Measurements from ENCODE around the gene ASCC3.

The ASCC3 gene

DNA sequence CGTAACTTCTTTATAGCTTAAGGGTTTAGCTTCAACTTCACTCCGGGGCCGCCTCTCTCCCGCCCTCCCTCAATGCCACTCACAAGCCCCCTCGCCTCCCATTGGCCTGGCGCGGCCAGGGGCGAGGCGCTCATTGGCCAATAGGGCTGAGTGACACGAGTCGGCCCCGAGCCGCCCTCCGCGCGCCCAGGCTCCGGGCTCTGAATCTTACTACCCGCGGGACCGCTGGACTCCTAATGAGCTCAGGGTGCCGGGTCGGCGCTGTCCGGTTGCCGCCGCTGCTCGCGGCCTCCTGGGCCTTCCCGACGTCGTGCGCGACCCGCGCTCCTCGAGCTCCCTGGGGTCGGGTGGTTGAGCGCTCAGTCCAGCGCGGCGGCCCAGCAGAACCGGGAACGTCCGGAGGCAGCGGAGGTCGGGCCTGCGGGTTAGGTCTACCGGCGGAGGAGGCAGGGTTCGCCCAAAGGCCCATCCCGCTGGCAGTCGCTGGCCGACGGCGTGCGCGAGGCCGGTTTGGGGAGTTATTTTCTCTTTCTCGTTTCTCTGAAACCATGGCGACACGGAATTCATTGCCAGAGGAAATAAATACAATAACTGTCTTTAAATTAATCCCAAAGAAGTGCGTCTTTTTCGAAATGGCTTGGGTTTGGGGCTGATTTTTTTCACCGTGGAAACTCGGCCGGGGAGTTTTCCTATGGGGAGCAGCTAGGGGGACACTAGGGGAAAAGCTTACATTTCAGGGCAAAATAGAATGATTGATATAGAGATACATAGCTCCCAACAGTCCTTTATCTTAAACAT, 416.0 kb downstream of the ASCC3 start, which contains the start of gene SIM1:
TSS of gene SIM1 (minus strand) at position 19 of the 798 bp plus-strand sequence. CDS start 1,453 bp downstream, outside the sequence.
- H3K4me3 ChIP-seq (ENCODE audit: control insufficient read depth in 1 of 7, extremely low read depth in 1 of 7, insufficient read depth in 4 of 7, low read depth in 2 of 7, low read length in 6 of 7): peak within 1 kb of the TSS in 3 of 7 experiments; percentile 36 to 46 (median 46)
- H3K27me3 ChIP-seq (replicated peaks in 2 of 5; ENCODE audit: control insufficient read depth in 4 of 5, insufficient read depth in 5 of 5, low read length in 4 of 5): peaks cover 33 to 100% (median 66%) of the 10 kb centered on the region in 5 experiments
- 4% methylated on average over 60 of the region's 66 CpGs for WGBS (ENCODE audit: insufficient coverage)
- H3K27ac ChIP-seq (ENCODE audit: insufficient read depth in 1 of 2, low read depth in 1 of 2, low read length in 2 of 2, poor library complexity in 1 of 2, severe bottlenecking in 2 of 2): no peak within 1 kb of the TSS
- H3K36me3 ChIP-seq (ENCODE audit: control insufficient read depth in 4 of 4, insufficient read depth in 4 of 4, low read length in 3 of 4): no peaks in the 10 kb centered on the region
- POLR2A ChIA-PET: interaction anchor here (0.9 kb wide), 1 partner anchor 14 kb away, joined by 3 read pairs; no protein-coding TSS in a partner anchor
- CTCF ChIA-PET: interaction anchor here (0.8 to 2.0 kb wide), 3 partner anchors 10 to 19 kb away, joined by 3 to 14 read pairs (median 3); no protein-coding TSS in a partner anchor
- peaks cover 0 to 9% (median 3%) of the 10 kb centered on the region in 5 experiments for H3K9me3 ChIP-seq (ENCODE audit: control extremely low read depth in 1 of 5, control insufficient read depth in 4 of 5, insufficient read depth in 2 of 5, low read depth in 1 of 5, low read length in 4 of 5)
- peaks cover 0 to 11% (median 5%) of the 10 kb centered on the region in 4 experiments for H3K4me1 ChIP-seq (ENCODE audit: control extremely low read depth in 1 of 4, control insufficient read depth in 4 of 4, insufficient read depth in 4 of 4, low read length in 3 of 4)
- DNase-seq: peak in 2 of 3 donors; percentile 60 to 62

DNA sequence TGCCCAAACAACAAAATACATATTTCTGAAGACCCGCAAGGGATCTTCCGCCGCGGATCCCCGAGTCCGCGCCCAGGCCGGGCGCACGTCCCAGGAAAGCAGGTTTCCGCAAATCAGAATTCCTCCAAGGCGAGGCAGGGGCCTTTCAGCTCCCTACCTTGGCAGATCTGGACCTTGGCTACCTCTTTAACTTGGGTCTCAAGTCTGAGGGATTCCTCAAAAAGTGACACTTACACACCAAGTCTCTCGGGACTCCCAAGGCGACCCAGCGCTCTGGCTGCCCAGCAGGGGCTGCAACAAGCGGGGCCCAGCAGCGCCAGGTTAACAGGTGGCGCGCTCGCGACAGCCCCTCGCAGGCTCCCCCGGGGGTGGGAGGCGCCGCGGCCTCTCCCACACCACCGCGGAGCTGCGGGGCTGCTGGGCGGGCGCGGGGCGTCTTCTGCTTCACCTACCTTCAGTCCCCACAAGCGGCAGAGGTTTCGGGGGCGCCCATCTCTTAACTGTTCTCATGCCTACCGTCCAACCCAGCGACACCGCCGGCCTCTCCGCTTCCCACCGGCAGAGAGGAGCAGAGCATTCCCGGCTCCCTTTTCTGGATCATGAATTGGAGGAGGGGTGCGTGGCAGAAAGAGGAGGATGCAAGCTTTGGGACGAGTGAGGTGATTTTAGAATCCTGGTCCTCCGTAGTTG, 416.8 kb downstream of the ASCC3 start:
- CTCF ChIA-PET: interaction anchor here (0.8 to 2.0 kb wide), 3 partner anchors 9 to 18 kb away, joined by 3 to 14 read pairs (median 3); no protein-coding TSS in a partner anchor
- POLR2A ChIA-PET: interaction anchor here (0.6 kb wide), 1 partner anchor 350 kb away, joined by 3 read pairs; no protein-coding TSS in a partner anchor
- H3K27me3 ChIP-seq (replicated peaks in 2 of 5; ENCODE audit: control insufficient read depth in 4 of 5, insufficient read depth in 5 of 5, low read length in 4 of 5): peaks cover 35 to 100% (median 59%) of the 10 kb centered on the region in 5 experiments

DNA sequence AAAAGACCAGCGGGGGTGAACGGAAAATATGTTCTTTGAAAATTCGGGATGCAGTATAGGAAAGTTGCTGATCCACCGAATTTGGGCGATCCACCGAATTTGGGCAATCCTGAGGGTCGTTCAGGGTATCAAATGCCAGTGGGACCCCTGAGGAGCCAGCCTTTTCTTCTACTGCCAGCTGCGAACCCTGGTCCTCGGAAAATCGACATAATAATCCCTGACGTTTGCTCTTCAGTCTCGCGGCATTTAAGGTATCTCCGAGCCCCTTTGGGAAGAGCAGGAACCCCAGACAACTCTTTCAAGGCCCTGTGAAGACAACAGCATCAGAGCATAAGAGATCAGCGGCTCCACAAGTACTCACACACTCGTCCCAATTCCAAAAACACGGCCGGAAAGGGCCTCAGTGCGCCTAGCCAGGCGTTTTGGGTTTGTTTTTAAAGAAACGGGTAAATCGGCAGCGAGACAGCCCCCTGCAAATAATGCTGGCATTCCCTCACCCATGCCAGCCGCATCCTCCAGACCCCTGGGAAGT, 417.4 kb downstream of the ASCC3 start:
- CTCF ChIA-PET: interaction anchor here (1.0 kb wide), 2 partner anchors 16 to 20 kb away, joined by 3 read pairs; no protein-coding TSS in a partner anchor
- POLR2A ChIA-PET: no interaction called here

More for the DNA sequence above, 416.8 kb downstream of the ASCC3 start:
- WGBS (ENCODE audit: insufficient coverage): 11% methylated on average over 39 of the region's 46 CpGs
- H3K27ac ChIP-seq (ENCODE audit: insufficient read depth in 1 of 2, low read depth in 1 of 2, low read length in 2 of 2, poor library complexity in 1 of 2, severe bottlenecking in 2 of 2): no peak overlapping the region
- H3K4me1 ChIP-seq (ENCODE audit: control extremely low read depth in 1 of 4, control insufficient read depth in 4 of 4, insufficient read depth in 4 of 4, low read length in 3 of 4): peaks cover 0 to 11% (median 5%) of the 10 kb centered on the region in 4 experiments
- no peak overlapping the region for H3K4me3 ChIP-seq (ENCODE audit: control insufficient read depth in 1 of 7, extremely low read depth in 1 of 7, insufficient read depth in 4 of 7, low read depth in 2 of 7, low read length in 6 of 7)
- H3K36me3 ChIP-seq (ENCODE audit: control insufficient read depth in 4 of 4, insufficient read depth in 4 of 4, low read length in 3 of 4): no peaks in the 10 kb centered on the region
- DNase-seq: peak in 2 of 3 donors; percentile 22 to 26
- H3K9me3 ChIP-seq (ENCODE audit: control extremely low read depth in 1 of 5, control insufficient read depth in 4 of 5, insufficient read depth in 2 of 5, low read depth in 1 of 5, low read length in 4 of 5): peaks cover 0 to 9% (median 3%) of the 10 kb centered on the region in 5 experiments

DNA sequence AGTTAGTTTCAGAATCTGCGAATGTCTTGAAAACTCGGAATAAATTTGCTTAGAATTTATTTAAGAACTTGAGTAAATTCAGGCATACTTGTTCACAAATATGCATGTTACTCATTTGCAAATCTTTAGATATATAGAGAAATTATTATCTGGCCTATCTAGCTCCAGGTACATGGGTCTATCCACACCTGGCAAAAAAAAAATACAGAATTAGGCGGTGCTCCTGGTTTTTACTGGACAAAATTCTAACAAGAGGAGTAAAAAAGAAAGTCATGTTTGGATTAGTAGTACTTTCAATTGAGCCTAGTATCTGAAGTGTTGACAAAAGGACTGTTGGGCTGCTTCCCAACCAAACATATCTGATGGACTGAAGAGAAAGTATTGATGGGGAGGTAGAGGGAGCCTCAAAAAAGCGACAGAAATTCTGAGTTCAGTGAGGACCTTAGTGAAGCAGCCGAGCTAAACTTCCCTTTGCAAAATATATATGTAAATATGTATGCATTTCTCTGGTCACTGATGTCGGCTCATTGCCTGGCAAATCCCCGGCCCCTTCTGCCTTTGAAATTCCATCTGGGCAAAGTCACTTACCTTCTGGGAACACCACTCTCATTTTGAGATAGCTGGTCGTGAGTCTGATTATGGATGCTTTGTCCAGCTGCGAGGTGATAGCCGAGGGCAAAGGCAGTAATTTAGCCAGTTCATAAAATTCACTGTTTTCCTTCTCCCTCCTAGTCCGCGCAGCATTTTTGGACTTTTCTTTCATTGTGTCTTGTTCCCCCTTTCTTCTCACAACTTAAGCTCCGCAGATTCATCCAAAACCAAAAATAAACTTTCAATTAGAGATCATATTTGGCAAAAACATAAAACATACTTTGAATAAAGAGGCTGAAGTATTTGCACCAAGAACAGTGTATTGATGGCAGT, 418.2 kb downstream of the ASCC3 start:
- POLR2A ChIA-PET: no interaction called here
- peaks cover 0 to 11% (median 5%) of the 10 kb centered on the region in 4 experiments for H3K4me1 ChIP-seq (ENCODE audit: control extremely low read depth in 1 of 4, control insufficient read depth in 4 of 4, insufficient read depth in 4 of 4, low read length in 3 of 4)
- H3K4me3 ChIP-seq (ENCODE audit: control insufficient read depth in 1 of 7, extremely low read depth in 1 of 7, insufficient read depth in 4 of 7, low read depth in 2 of 7, low read length in 6 of 7): no peak overlapping the region
- peaks cover 0 to 9% (median 3%) of the 10 kb centered on the region in 5 experiments for H3K9me3 ChIP-seq (ENCODE audit: control extremely low read depth in 1 of 5, control insufficient read depth in 4 of 5, insufficient read depth in 2 of 5, low read depth in 1 of 5, low read length in 4 of 5)
- no peaks in the 10 kb centered on the region for H3K36me3 ChIP-seq (ENCODE audit: control insufficient read depth in 4 of 4, insufficient read depth in 4 of 4, low read length in 3 of 4)
- DNase-seq: peak in 2 of 3 donors; percentile 13 to 18
- 13% methylated on average over 7 of the region's 13 CpGs for WGBS (ENCODE audit: insufficient coverage)
- H3K27ac ChIP-seq (ENCODE audit: insufficient read depth in 1 of 2, low read depth in 1 of 2, low read length in 2 of 2, poor library complexity in 1 of 2, severe bottlenecking in 2 of 2): no peak overlapping the region
- CTCF ChIA-PET: interaction anchor here (0.8 to 1.1 kb wide), 4 partner anchors 11 to 159 kb away, joined by 3 to 4 read pairs (median 3); no protein-coding TSS in a partner anchor
- H3K27me3 ChIP-seq (replicated peaks in 2 of 5; ENCODE audit: control insufficient read depth in 4 of 5, insufficient read depth in 5 of 5, low read length in 4 of 5): peaks cover 37 to 100% (median 69%) of the 10 kb centered on the region in 5 experiments

More for the DNA sequence above, 417.4 kb downstream of the ASCC3 start:
- Histone ChIP-seq H3K9me3 (ENCODE audit: control extremely low read depth in 1 of 5, control insufficient read depth in 4 of 5, insufficient read depth in 2 of 5, low read depth in 1 of 5, low read length in 4 of 5) (peaks cover 0 to 9% (median 3%) of the 10 kb centered on the region in 5 experiments), H3K36me3 (ENCODE audit: control insufficient read depth in 4 of 4, insufficient read depth in 4 of 4, low read length in 3 of 4) (no peaks in the 10 kb centered on the region), H3K27ac (ENCODE audit: insufficient read depth in 1 of 2, low read depth in 1 of 2, low read length in 2 of 2, poor library complexity in 1 of 2, severe bottlenecking in 2 of 2) (no peak overlapping the region), H3K27me3 (replicated peaks in 2 of 5; ENCODE audit: control insufficient read depth in 4 of 5, insufficient read depth in 5 of 5, low read length in 4 of 5) (peaks cover 40 to 100% (median 63%) of the 10 kb centered on the region in 5 experiments), H3K4me1 (ENCODE audit: control extremely low read depth in 1 of 4, control insufficient read depth in 4 of 4, insufficient read depth in 4 of 4, low read length in 3 of 4) (peaks cover 0 to 11% (median 5%) of the 10 kb centered on the region in 4 experiments), H3K4me3 (ENCODE audit: control insufficient read depth in 1 of 7, extremely low read depth in 1 of 7, insufficient read depth in 4 of 7, low read depth in 2 of 7, low read length in 6 of 7) (no peak overlapping the region)
- peak in 1 of 3 donors; percentile 8 for DNase-seq
- 6% methylated on average over 15 of the region's 24 CpGs for WGBS (ENCODE audit: insufficient coverage)

DNA sequence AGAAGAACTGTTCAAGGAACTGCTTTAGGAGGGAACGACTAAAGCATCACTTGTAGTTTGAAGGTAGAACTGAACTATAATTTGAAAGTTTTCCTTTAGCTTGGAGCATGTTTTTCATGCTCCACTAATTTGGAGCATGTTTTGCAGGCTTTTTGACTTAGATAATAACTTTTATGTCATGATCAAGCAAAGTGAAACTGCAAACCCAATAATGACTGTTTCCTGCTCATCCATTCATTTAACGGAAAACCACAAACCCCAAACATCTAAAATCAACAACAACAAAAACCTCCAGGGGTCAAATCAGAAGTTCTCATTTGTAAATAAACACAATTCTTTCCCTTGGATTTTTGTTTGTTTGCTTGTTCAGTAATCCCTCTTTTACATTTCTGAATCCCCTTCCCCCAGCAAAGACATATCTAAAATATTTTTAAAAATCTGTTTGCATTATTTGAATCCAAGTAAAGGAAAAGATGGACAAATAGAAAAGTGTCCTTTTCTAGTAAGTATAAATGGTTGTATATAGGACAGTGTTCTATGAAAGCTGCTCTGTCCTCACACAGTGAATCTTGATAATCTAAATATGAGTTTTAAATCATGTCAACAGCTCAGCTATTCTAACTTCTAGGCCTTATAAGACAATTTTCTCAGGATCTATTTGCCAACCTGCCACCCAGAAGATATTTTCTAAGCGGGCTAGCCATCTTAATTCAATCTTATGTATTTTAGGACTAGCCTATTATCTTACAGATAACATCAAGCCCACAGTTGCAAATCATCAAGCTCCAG, 419.0 kb downstream of the ASCC3 start:
- POLR2A ChIA-PET: no interaction called here
- no peak overlapping the region for H3K27ac ChIP-seq (ENCODE audit: insufficient read depth in 1 of 2, low read depth in 1 of 2, low read length in 2 of 2, poor library complexity in 1 of 2, severe bottlenecking in 2 of 2)
- H3K9me3 ChIP-seq (ENCODE audit: control extremely low read depth in 1 of 5, control insufficient read depth in 4 of 5, insufficient read depth in 2 of 5, low read depth in 1 of 5, low read length in 4 of 5): peaks cover 0 to 6% (median 3%) of the 10 kb centered on the region in 5 experiments
- H3K4me3 ChIP-seq (ENCODE audit: control insufficient read depth in 1 of 7, extremely low read depth in 1 of 7, insufficient read depth in 4 of 7, low read depth in 2 of 7, low read length in 6 of 7): no peak overlapping the region
- H3K27me3 ChIP-seq (replicated peaks in 2 of 5; ENCODE audit: control insufficient read depth in 4 of 5, insufficient read depth in 5 of 5, low read length in 4 of 5): peaks cover 35 to 100% (median 65%) of the 10 kb centered on the region in 5 experiments
- CTCF ChIA-PET: interaction anchor here (0.8 to 1.1 kb wide), 2 partner anchors 12 to 158 kb away, joined by 3 to 4 read pairs; no protein-coding TSS in a partner anchor
- peaks cover 0 to 13% (median 5%) of the 10 kb centered on the region in 4 experiments for H3K4me1 ChIP-seq (ENCODE audit: control extremely low read depth in 1 of 4, control insufficient read depth in 4 of 4, insufficient read depth in 4 of 4, low read length in 3 of 4)
- no peaks in the 10 kb centered on the region for H3K36me3 ChIP-seq (ENCODE audit: control insufficient read depth in 4 of 4, insufficient read depth in 4 of 4, low read length in 3 of 4)
- WGBS (ENCODE audit: insufficient coverage): 16% methylated on average over 3 of the region's 3 CpGs
- DNase-seq: peak in 2 of 3 donors; percentile 10 to 28
